SK-MEL-5 (cell line): Measurements from ENCODE around the gene FRMPD1. TPM values are rescaled to one million over a fixed set of nuclear protein-coding genes. Genes with fewer than 3 reads are reported as not detected.
A peak's percentile ranks its signal among the peaks of the same experiment; 100 is the strongest.

Source experiments
- DNase-seq: peaks from one replicate; pipeline ENCODE4 v3.0.0-alpha.2; 2016; ENCODE audit warnings: low read depth, low spot score
- in situ Hi-C: cut with HindIII; loops from 2 replicates; pipeline ENCODE4 v1.10.0; 2016; ENCODE audit warnings: low sequenced_read_pairs, high pct_unique_total_duplicates, low pct_unique_long_range_greater_than_20kb
- total RNA-seq: library from RNA; depleted of rRNA; stranded (reverse); fragments of >200 nt; shearing (Covaris generic); gene quantifications from 2 replicates; pipeline ENCODE4 v1.2.3, GENCODE V29; 2014; rRNA removed

The FRMPD1 gene
- total RNA-seq, 1 experiment from 2014 or later, result not detected

DNA sequence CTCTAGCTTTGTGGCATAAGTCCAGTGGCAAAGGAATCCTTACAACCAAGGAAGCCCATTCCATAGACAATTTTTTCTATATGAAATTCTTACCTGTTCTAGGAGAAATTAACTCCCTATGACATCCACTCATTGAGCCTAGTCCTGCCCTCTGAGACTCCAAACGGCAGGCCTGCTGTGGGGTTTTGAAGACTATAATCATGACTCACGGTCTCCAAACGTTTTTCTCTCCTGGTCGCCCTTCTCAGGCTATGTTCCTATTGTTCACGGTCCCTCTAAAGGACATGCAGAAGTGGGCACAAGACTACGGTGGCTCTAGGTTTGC, 133.5 kb downstream of the FRMPD1 start:
- DNase-seq, result no peak
- in situ Hi-C loops, result no loop called here

DNA sequence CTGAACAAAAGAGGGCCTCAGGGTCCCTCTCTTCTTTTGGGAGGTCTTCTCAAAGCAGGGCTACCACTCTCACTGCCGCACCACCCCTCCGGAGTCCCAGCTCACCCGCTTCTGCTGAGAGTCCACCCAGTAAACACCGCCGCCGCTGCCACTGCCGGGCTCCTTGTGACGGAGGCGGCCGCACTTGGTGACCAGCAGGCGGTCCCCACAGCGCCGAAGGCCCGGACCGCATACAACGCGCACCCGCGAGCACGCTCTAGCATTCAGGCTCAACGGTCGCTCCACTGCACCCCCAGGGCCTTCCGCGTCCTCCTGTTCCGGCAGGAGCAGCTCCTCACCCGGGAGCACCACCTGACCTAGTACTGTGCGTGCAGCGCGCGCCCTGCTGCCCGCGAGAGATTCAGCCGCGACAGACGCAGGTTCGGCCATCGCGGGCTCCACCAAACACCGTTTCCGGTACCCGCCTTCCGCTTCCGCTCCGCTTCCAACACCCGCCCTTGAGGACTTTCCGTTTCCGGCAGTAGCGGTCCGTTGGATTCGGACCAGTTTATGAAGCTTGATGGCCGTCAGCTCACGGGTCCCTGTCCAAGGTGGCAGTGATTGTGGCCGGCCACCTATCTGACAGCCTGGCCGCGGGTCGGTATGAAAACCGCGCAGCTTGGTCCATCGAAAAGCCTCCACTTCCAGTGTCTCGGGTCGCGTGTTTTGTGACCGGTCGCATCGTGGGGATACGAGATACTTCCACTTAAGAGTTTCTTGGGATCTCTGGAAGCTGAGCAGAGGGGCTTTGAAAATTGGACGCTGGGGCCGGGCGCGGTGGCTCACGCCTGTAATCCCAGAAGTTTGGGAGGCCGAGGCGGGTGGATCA, 134.1 kb downstream of the FRMPD1 start, which contains the start of gene EXOSC3:
Gene EXOSC3 (minus strand): TSS at position 449 of the 868 bp plus-strand sequence. CDS start 20 bp downstream, at position 429.
- DNase-seq, result peak; percentile 89
- in situ Hi-C loops, result no loop called here

DNA sequence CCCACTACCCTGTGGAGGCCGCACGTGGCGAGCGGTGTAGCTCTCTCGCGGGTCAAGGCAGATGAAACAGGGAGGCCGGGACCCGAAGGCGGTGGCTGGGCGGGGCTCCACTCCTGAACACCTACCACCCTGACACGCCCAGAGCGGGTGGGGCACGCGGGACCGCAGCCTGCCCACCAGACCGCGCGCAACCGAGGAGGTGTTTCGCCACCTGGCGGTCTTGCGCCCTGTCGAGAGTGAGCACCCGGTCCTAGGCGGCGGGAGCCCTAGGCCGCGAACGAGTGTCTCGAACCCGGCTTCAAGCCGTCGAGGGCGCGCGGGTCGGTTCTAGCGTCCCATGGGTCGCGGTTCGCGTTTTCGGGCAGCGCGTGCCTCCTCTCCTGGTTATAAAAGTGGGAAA, 136.3 kb downstream of the FRMPD1 start:
- in situ Hi-C loops, result no loop called here
- DNase-seq, result no peak

DNA sequence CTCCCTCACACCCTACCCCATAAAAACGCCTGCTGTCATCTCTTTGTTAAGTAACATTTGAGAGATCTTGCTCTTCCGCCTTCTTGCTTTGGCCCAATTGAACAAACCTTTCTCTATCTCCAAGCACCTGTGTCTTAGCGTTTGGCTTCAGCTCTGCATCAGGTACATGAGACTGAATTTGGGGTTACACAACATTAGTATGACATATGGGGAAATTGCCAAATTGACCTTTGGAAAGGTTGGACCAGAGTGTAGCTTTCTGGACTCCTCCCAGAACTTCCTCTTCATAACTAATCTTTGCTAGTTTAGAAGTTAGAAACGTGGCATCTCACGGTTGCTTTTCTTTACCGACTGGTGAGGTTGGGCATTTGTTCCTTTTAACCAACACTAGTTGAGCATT, 137.6 kb downstream of the FRMPD1 start:
- DNase-seq, result no peak
- in situ Hi-C loops, result no loop called here

DNA sequence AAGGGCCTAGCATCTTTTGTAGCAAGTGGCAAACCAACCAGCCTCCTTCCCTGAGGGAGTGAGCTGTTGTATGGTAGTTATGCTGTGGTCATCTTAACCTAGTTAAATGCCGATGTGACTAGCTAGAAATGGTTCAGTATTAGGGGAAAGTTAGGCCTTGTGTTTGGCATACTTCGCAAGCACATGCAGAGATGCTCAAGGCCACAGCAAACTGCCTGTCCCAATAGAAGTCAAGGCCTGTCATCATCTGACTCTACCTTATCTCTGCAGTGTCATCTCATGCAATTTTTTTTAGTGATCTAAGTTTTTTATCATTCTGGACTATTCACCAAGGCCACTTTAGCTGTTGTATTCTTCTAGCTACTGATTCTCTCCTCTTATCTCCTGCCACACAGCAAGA, 139.3 kb downstream of the FRMPD1 start:
- in situ Hi-C loops, result no loop called here
- no peak for DNase-seq

DNA sequence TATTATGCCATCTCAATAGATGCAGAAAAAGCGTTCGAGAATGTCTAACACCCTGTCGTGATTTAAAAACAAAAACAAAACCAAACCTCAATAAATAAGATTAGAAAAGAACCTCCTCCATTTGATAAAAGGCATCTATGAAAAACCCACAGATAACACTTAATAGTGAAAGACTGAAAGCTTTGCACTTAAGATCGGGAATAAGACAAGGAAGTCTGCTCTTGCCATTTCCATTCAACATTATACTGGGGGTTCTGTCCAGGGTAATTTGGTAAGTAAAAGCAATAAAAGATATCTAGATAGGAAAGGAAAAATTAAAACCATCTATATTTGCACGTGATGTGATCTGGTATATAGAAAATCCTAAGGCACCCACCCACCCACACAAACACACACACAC, 141.4 kb downstream of the FRMPD1 start:
- DNase-seq, result no peak
- in situ Hi-C loops, result no loop called here

DNA sequence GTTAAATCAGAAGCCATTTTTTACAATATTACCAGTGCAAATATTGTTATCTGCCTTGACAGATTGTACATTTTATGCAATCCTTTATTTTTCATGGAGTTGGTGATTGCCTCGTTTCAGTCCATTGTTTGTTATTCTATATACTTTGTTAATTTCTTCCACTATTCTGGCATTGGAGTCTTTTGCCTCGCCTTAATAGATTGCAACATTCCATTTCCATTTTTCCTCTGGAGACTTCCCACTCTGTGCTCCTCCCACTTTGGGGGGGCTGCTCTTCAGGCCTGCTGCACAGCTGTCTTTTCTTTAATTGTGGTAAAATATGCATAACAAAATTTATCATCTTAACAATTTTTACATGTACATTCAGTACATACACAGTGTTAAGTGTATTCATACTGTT, 145.5 kb downstream of the FRMPD1 start:
- no peak for DNase-seq
- in situ Hi-C loops, result no loop called here

Other genes with a start within 250 kb of the FRMPD1 start
- 139 and 142 TPM in 2 replicates for gene GRHPR, start 228.3 kb upstream of the FRMPD1 start, total RNA-seq
- 6.5 and 7.5 TPM in 2 replicates for gene ZBTB5, start 185.5 kb upstream of the FRMPD1 start, total RNA-seq
- gene POLR1E, start 165.0 kb upstream of the FRMPD1 start, total RNA-seq, result 44.0 and 51.3 TPM in 2 replicates
- gene FBXO10, start 74.6 kb upstream of the FRMPD1 start, total RNA-seq, result 12.9 and 20.2 TPM in 2 replicates
- gene TOMM5, start 58.4 kb upstream of the FRMPD1 start, total RNA-seq, result 290 and 302 TPM in 2 replicates
- 2.2 and 3.0 TPM in 2 replicates for gene TRMT10B, start 102.9 kb downstream of the FRMPD1 start, total RNA-seq
- 44.7 and 45.5 TPM in 2 replicates for gene EXOSC3, start 134.1 kb downstream of the FRMPD1 start, total RNA-seq
- 10.3 and 10.6 TPM in 2 replicates for gene DCAF10, start 149.8 kb downstream of the FRMPD1 start, total RNA-seq